Prostate gland (tissue), 2 donors: ENCODE data around the gene DTX1.

Experiments
- CTCF ChIP-seq, 4 experiments: fragments of 200-600 bp in 2 of 4; fragments of 450-650 bp in 2 of 4; sonication (generic) in 2 of 4; IDR thresholded peaks; 1 replicate in 3 of 4; 2 replicates in 1 of 4; pipeline ENCODE4 v1.5.1; 2016 to 2019; ENCODE audit warnings: antibody characterized with exemption in 4 of 4, mild to moderate bottlenecking in 2 of 4, moderate library complexity in 2 of 4
- POLR2AphosphoS5 ChIP-seq: sonication (generic); formaldehyde crosslinking; IDR thresholded peaks from one replicate; pipeline ENCODE4 v1.6.1; 2017; ENCODE audit warnings: antibody characterized with exemption

GRCh38 chr12:113088037-113088436 lies 31.5 kb downstream of the DTX1 start:
- no peak for TF ChIP-seq POLR2AphosphoS5
- no peak for TF ChIP-seq CTCF (IDR thresholded peaks at IDR 0.05)
